A549 treated with AZD2906 at 1 μM for 4 hours (cell line): Measurements from ENCODE around the gene CCDC134. TPM values are rescaled to one million over a fixed set of nuclear protein-coding genes. Genes with fewer than 3 reads are reported as not detected.

Experiments used
- total RNA-seq: library from RNA; stranded (reverse); fragments of 200-300 nt; extraction: Qiagen RNA extraction; gene quantifications from 5 replicates; pipeline ENCODE4 v1.2.3, GENCODE V29; 2022

Gene CCDC134
- total RNA-seq, result 2.7 to 3.1 TPM (median 2.8 TPM) in 5 replicates

GRCh38 chr22:41800348-41801146 lies at the start of gene CCDC134:
TSS of gene CCDC134 (plus strand) at chr22:41800679. CDS start at chr22:41808891, 8,212 bp downstream.

DNA sequence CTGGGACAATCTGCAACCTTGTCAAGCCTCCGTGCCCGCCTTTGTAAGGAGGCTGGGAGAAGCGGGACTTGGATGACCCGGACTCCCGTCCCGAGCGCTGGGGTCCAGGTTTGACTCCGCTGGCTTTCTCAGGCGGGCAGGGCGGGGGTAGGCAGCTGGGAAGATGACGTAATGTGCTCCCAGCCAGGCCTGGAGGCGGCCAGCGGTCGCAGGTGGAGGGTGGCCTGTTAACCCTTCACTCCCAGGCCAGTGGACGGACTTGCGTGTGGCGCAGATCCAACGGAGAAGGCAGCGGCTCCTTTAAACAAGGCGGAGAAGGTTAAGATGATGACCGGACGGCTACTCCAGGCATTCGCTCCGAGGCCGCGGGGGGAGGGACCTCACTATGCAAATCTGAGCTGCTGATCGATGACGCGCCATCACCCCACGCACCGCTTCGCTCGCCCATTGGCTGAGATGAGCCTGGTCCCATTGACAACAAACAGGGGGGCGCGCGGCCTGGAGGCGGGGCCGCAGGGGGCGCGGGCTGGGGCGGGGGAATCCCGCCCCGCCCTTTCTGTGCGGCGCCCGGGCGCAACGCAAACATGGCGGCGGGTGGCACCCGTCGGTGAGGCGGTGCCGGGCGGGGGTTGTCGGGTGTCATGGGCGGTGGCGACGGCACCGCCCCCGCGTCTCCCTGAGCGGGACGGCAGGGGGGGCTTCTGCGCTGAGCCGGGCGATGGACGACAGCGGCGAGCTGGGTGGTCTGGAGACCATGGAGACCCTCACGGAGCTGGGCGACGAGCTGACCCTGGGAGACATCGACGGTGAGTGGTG lies 32.3 kb downstream of the CCDC134 start, which contains the start of gene SREBF2:
Gene SREBF2, plus strand, starts transcription at position 553 of the 816 bp plus-strand sequence. Its CDS starts 166 bp downstream, at position 719.

Other genes starting within 250 kb of the CCDC134 start
- gene CSDC2, start 239.7 kb upstream of the CCDC134 start, total RNA-seq, result 1.9 to 3.0 TPM (median 2.1 TPM) in 5 replicates
- 26.3 to 31.9 TPM (median 30.1 TPM) in 5 replicates for gene PMM1, start 210.8 kb upstream of the CCDC134 start, total RNA-seq
- gene DESI1, start 179.6 kb upstream of the CCDC134 start, total RNA-seq, result 12.9 to 15.0 TPM (median 14.6 TPM) in 5 replicates
- gene XRCC6, start 179.4 kb upstream of the CCDC134 start, total RNA-seq, result 274 to 333 TPM (median 295 TPM) in 5 replicates
- gene SNU13, start 111.8 kb upstream of the CCDC134 start, total RNA-seq, result 96.4 to 198 TPM (median 177 TPM) in 5 replicates
- not detected in 5 replicates for gene MEI1, start 101.2 kb upstream of the CCDC134 start, total RNA-seq
- gene SREBF2, start 32.4 kb downstream of the CCDC134 start, total RNA-seq, result 24.7 to 30.4 TPM (median 28.5 TPM) in 5 replicates
- 0.18 to 0.30 TPM (median 0.23 TPM) in 4 of 5 replicates, not detected in the other for gene SHISA8, start 114.4 kb downstream of the CCDC134 start, total RNA-seq
- 0.12 to 0.23 TPM (median 0.14 TPM) in 5 replicates for gene TNFRSF13C, start 126.1 kb downstream of the CCDC134 start, total RNA-seq
- gene CENPM, start 146.5 kb downstream of the CCDC134 start, total RNA-seq, result 27.0 to 40.5 TPM (median 35.9 TPM) in 5 replicates
- gene SEPTIN3, start 168.8 kb downstream of the CCDC134 start, total RNA-seq, result 0.90 to 1.2 TPM (median 1.1 TPM) in 5 replicates
- gene WBP2NL, start 198.1 kb downstream of the CCDC134 start, total RNA-seq, result 0.06 to 0.13 TPM (median 0.06 TPM) in 4 of 5 replicates, not detected in the other